ENCODE results near the gene PRDM10.

PRDM10 gene

DNA sequence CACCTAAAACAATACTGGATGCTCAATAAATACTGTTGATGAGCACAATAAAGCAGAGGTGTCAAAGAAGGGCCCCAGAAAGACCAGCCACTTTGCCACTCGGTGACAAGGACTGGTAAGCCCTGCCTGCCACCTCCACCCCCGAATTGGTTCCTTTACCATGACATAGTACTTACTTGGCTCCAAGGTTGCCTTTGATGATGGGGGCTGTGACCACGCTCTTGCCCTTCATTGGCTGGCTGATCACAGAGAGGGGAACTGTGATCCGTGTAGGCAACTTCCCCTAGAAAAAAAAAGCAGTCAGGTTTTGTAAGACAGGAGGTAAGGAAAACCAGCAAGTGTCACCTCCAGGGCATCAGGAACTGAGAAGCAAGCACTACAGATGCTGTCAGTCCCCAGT is 136.9 kb downstream of the PRDM10 start:
- DNase-seq = no peak
- Histone ChIP-seq H3K27ac (no peak overlapping the region), H3K36me3 (peaks cover 71% of the 10 kb centered on the region), H3K9me3 (ENCODE audit: severe bottlenecking) (no peaks in the 10 kb centered on the region), H3K27me3 (ENCODE audit: insufficient read depth, low read depth, severe bottlenecking) (no peaks in the 10 kb centered on the region), H3K4me3 (ENCODE audit: low read depth, low read length) (no peak overlapping the region)
- TF ChIP-seq, protein P1, sequence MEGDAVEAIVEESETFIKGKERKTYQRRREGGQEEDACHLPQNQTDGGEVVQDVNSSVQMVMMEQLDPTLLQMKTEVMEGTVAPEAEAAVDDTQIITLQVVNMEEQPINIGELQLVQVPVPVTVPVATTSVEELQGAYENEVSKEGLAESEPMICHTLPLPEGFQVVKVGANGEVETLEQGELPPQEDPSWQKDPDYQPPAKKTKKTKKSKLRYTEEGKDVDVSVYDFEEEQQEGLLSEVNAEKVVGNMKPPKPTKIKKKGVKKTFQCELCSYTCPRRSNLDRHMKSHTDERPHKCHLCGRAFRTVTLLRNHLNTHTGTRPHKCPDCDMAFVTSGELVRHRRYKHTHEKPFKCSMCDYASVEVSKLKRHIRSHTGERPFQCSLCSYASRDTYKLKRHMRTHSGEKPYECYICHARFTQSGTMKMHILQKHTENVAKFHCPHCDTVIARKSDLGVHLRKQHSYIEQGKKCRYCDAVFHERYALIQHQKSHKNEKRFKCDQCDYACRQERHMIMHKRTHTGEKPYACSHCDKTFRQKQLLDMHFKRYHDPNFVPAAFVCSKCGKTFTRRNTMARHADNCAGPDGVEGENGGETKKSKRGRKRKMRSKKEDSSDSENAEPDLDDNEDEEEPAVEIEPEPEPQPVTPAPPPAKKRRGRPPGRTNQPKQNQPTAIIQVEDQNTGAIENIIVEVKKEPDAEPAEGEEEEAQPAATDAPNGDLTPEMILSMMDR (IDR thresholded peaks at IDR 0.05; ENCODE audit: low read depth, low read length) = no peak

DNA sequence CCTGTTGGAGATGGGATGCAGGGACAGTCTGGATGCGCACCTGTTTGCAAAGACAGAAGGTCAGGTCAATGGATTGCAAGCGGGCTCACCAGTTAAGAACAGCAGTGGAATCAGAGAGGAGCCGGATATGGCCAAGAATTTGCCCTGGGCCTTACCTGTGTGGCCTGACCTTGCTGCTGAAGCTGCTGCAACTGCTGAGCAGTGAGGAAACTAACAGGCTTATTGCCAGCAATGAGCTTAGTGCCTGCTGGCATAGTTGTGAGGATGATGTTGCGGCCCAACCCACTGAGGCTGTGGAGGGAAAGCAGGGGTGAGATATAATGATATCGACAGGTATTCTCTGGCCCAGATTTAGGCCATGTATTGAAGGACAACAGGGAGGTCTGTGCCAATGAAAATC is 137.8 kb downstream of the PRDM10 start:
- Histone ChIP-seq H3K36me3 (peaks cover 66% of the 10 kb centered on the region), H3K27ac (no peak overlapping the region), H3K27me3 (ENCODE audit: insufficient read depth, low read depth, severe bottlenecking) (no peaks in the 10 kb centered on the region), H3K9me3 (ENCODE audit: severe bottlenecking) (no peaks in the 10 kb centered on the region), H3K4me3 (ENCODE audit: low read depth, low read length) (no peak overlapping the region)
- TF ChIP-seq, protein P1 (IDR thresholded peaks at IDR 0.05; ENCODE audit: low read depth, low read length) = no peak
- DNase-seq = no peak

DNA sequence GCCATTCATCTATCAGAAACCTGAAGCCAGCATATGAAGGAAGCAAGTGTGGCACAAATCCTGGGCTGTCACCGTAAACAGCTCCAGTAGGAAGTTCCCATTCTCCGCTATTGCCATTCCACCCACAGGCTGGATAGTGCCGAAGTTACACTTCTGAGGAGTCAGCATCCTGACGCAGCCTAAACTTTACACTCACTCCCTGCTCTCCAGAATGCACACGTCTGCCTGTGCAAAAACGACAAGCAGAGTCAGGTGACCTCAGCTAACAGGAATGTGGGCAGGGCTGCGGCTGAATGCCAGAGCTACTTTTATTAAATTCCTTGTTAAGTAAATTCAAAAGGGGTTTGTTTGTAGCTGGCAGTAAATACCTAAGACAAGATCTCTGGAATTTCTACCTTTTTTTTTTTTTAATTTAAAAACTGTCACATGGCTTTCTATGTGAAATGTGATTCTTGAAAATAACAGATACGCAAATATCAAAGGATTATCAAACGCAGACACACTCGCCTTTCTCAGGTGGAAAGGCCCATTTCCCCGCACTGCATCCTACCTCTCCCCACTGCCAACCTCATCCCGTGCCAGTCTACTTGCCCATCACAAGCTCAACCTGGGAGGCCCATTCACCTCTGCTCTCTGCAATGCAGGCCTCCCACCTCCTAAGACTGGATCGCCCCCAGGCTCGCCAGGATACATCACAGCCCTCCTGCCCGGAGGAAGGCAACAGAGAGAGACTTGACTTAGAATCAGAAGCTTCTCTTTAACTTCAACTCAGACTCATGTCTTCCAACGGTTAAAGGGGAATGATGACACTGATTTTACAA is 140.7 kb downstream of the PRDM10 start:
- H3K36me3 ChIP-seq = peaks cover 42% of the 10 kb centered on the region

DNA sequence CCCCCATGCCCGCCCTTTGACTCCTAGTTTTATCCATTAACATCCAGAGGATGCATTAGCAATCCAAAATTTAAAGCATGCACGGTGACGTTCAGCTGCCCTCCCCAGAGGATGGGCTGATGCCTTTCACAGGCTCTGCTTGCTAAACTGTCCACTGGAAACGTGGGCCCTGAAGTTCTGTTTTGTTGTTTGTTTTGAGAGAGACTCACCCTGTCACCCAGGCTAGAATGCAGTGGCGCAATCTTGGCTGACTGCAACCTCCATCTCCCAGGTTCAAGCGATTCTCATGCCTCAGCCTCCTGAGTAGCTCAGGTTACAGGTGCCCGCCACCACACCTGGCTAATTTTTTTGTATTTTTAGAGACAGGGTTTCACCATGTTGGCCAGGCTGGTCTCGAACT is 146.6 kb downstream of the PRDM10 start:
- no peaks in the 10 kb centered on the region for H3K9me3 ChIP-seq (ENCODE audit: severe bottlenecking)
- no peak overlapping the region for H3K27ac ChIP-seq
- no peak overlapping the region for H3K4me3 ChIP-seq (ENCODE audit: low read depth, low read length)
- H3K36me3 ChIP-seq = peaks cover 5% of the 10 kb centered on the region; the same call in 1 of the 2 replicates
- DNase-seq = no peak
- no peaks in the 10 kb centered on the region for H3K27me3 ChIP-seq (ENCODE audit: insufficient read depth, low read depth, severe bottlenecking)
- TF ChIP-seq, protein P1 (IDR thresholded peaks at IDR 0.05; ENCODE audit: low read depth, low read length) = no peak

More for the DNA sequence above, 140.7 kb downstream of the PRDM10 start:
- Histone ChIP-seq H3K4me3 (ENCODE audit: low read depth, low read length) (no peak overlapping the region), H3K9me3 (ENCODE audit: severe bottlenecking) (no peaks in the 10 kb centered on the region), H3K27ac (no peak overlapping the region), H3K27me3 (ENCODE audit: insufficient read depth, low read depth, severe bottlenecking) (no peaks in the 10 kb centered on the region)
- DNase-seq = no peak
- TF ChIP-seq, protein P1 (IDR thresholded peaks at IDR 0.05; ENCODE audit: low read depth, low read length) = no peak

DNA sequence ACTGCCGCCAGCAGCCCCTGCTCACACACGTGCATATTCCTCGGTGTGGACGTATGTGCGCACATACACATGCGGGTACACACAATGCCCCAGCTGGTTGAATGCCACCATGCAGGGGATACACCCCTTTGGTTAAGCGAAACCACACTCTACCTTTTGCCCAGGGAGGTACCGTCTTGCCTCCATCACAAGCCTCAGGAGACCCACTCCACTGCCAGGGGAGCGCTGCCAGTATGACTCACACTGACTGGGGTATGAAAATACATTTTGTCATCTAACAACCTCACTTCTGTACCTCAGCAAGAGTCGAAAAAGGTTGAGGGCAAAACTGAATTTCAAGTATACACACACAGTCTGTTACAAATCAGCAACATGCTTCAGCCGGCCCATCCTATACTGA is 147.5 kb downstream of the PRDM10 start:
- TF ChIP-seq, protein P1 (IDR thresholded peaks at IDR 0.05; ENCODE audit: low read depth, low read length) = no peak
- H3K9me3 ChIP-seq (ENCODE audit: severe bottlenecking) = no peaks in the 10 kb centered on the region
- H3K27ac ChIP-seq = no peak overlapping the region
- no peaks in the 10 kb centered on the region for H3K27me3 ChIP-seq (ENCODE audit: insufficient read depth, low read depth, severe bottlenecking)
- H3K36me3 ChIP-seq = peaks cover 4% of the 10 kb centered on the region; the same call in 1 of the 2 replicates
- H3K4me3 ChIP-seq (ENCODE audit: low read depth, low read length) = no peak overlapping the region
- no peak for DNase-seq
